GM12874 (cell line): ENCODE data around the gene TBXAS1.

Source experiments
- CTCF ChIP-seq: IDR thresholded peaks from 2 replicates; pipeline ENCODE4 v1.5.1; 2011; ENCODE audit warnings: low read depth, mild to moderate bottlenecking, control low read depth, low read length, moderate library complexity; ENCODE audit not compliant: insufficient read depth

TBXAS1 gene

GRCh38 chr7:139798892-139799291 is 30.2 kb upstream of the TBXAS1 start:
- no peak for TF ChIP-seq CTCF

- TF ChIP-seq CTCF = no peak
Observed at GRCh38 chr7:139799586-139799985, 29.5 kb upstream of the TBXAS1 start.

- no peak for TF ChIP-seq CTCF
Observed at GRCh38 chr7:139804571-139804970, 24.5 kb upstream of the TBXAS1 start.

- TF ChIP-seq CTCF = no peak
Observed at GRCh38 chr7:139807009-139807408, 22.1 kb upstream of the TBXAS1 start.

GRCh38 chr7:139808427-139808826 is 20.6 kb upstream of the TBXAS1 start:
- TF ChIP-seq CTCF = no peak

GRCh38 chr7:139808846-139809442 is 20.1 kb upstream of the TBXAS1 start:
- TF ChIP-seq CTCF = no peak

GRCh38 chr7:139811066-139811465 is 18.0 kb upstream of the TBXAS1 start:
- no peak for TF ChIP-seq CTCF
